GM12878 (cell line): ENCODE data around the gene CENATAC.

Source experiments
- CTCF ChIP-seq, 3 experiments: IDR thresholded peaks in 2 of 3; conservative IDR thresholded peaks in 1 of 3; 2 replicates each; pipeline ENCODE4 v1.5.1; 2011; ENCODE audit warnings: low read depth in 3 of 3, low read length in 3 of 3, mild to moderate bottlenecking in 3 of 3, control low read depth in 2 of 3, moderate library complexity in 2 of 3, inconsistent platforms in 1 of 3, mixed read lengths in 1 of 3; ENCODE audit not compliant: control insufficient read depth in 2 of 3, insufficient read depth in 1 of 3; ENCODE audit errors: extremely low read depth in 1 of 3
- FOXK2 ChIP-seq: fragments of 450-650 bp; IDR thresholded peaks from 2 replicates; pipeline ENCODE4 v1.6.1; 2017; ENCODE audit warnings: mild to moderate bottlenecking, moderate library complexity
- NRF1 ChIP-seq: conservative IDR thresholded peaks from 2 replicates; pipeline ENCODE4 v1.6.1; 2011; ENCODE audit warnings: mild to moderate bottlenecking, low read depth, low read length, improper control_type of control experiment
- RFX5 ChIP-seq: IDR thresholded peaks from 2 replicates; pipeline ENCODE4 v1.6.1; 2011; ENCODE audit warnings: low read depth, low read length, improper control_type of control experiment
- SP1 ChIP-seq: IDR thresholded peaks from one replicate; pipeline ENCODE4 v1.6.1; 2011; ENCODE audit warnings: low read depth, low read length
- ZBED1 ChIP-seq: IDR thresholded peaks from 2 replicates; pipeline ENCODE4 v1.6.1; 2016; ENCODE audit warnings: borderline replicate concordance

- TF ChIP-seq ZBED1 = no peak
- TF ChIP-seq FOXK2 = no peak
- no peak for TF ChIP-seq CTCF (IDR thresholded peaks at IDR 0.05 in 2 of 3, conservative IDR thresholded peaks at IDR 0.05 in 1 of 3; ENCODE audit: control insufficient read depth in 2 of 3, extremely low read depth in 1 of 3, insufficient read depth in 1 of 3, low read depth in 3 of 3, low read length in 3 of 3)
- TF ChIP-seq NRF1 = no peak
- no peak for TF ChIP-seq SP1
- no peak for TF ChIP-seq RFX5
Measured at GRCh38 chr11:119056421-119056999, 58.6 kb downstream of the CENATAC start.
